Mucosa of rectum (tissue), 2 donors: ENCODE measurements around the gene SH3RF2.
"Not testable (repeated sequence)": the region's sequence is repeated elsewhere in the genome, so short reads cannot be mapped to it uniquely, and the experiment has no call there.

Experiments
- H3K27ac ChIP-seq, 2 donors: one replicate each; pipeline ENCODE4 v1.7.0; 2013; ENCODE audit warnings: inconsistent platforms in 2 of 2, low read depth in 2 of 2, low read length in 2 of 2
- H3K27me3 ChIP-seq, 2 donors: one replicate each; pipeline ENCODE4 v1.7.0; 2013; ENCODE audit warnings: low read length in 2 of 2; ENCODE audit not compliant: control insufficient read depth in 2 of 2, insufficient read depth in 2 of 2
- H3K36me3 ChIP-seq, 2 donors: one replicate each; pipeline ENCODE4 v1.7.0; 2013; ENCODE audit warnings: low read length in 2 of 2; ENCODE audit not compliant: control insufficient read depth in 2 of 2, insufficient read depth in 2 of 2
- H3K4me1 ChIP-seq, 2 donors: one replicate each; pipeline ENCODE4 v1.7.0; 2013; ENCODE audit warnings: low read length in 2 of 2, mild to moderate bottlenecking in 1 of 2; ENCODE audit not compliant: control insufficient read depth in 2 of 2, insufficient read depth in 2 of 2
- H3K4me3 ChIP-seq, 2 donors: one replicate each; pipeline ENCODE4 v1.7.0; 2013; ENCODE audit warnings: low read length in 2 of 2
- H3K9ac ChIP-seq, 2 donors: one replicate each; pipeline ENCODE4 v1.7.0; 2013; ENCODE audit warnings: low read length in 2 of 2, low read depth in 1 of 2, mild to moderate bottlenecking in 1 of 2
- H3K9me3 ChIP-seq, 2 donors: one replicate each; pipeline ENCODE4 v1.7.0; 2013; ENCODE audit warnings: low read length in 2 of 2; ENCODE audit not compliant: control insufficient read depth in 2 of 2
- donor health status: healthy.
- donor health status: Normal muscosa, but diverticular disease.

Gene SH3RF2

DNA sequence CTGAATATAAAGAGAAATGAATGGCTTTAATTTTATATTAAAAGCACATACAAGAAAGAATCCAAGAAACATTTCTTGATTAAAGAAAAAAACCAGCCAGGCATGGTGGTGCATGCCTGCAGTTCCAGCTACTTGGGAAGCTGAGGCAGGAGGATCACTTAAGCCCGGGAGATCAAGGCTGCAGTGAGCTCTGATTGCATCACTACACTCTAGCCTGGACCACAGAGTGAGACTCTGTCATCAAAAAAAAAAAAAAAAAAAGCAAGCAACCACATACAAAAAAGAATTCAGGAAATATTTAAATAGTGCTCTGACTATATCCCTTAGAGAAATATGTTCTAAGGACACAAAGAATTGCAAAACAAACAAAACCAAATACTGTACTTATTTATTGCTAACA, 171.5 kb downstream of the SH3RF2 start:
- peaks cover 4 to 7% of the 10 kb centered on the region in 2 donors for H3K36me3 ChIP-seq
- no peaks in the 10 kb centered on the region for H3K27me3 ChIP-seq
- H3K9me3 ChIP-seq = no peaks in the 10 kb centered on the region
- H3K9ac ChIP-seq = no peak overlapping the region
- no peak overlapping the region for H3K4me3 ChIP-seq
- no peaks in the 10 kb centered on the region for H3K4me1 ChIP-seq
- H3K27ac ChIP-seq = no peak overlapping the region

DNA sequence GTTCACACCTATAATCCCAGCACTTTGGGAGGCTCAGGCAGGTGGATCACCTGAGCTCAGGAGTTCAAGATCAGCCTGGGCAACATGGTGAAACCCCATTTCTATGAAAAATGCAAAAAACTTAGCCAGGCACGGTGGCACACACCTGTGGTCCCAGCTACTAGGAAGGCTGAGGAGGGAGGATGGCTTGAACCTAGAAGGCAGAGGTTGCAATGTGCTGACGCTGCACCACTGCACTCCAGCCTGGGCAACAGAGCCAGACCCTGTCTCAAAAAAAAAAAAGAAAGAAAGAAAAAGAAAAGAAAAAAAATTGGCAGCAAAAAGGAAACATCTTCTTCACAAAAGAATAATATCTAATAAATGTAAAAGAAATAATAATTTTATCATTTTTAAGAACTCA, 172.5 kb downstream of the SH3RF2 start:
- not testable (repeated sequence) for H3K27ac ChIP-seq, H3K4me1 ChIP-seq, H3K4me3 ChIP-seq, H3K9ac ChIP-seq, H3K9me3 ChIP-seq, H3K27me3 ChIP-seq
- H3K36me3 ChIP-seq = peaks cover 4 to 11% of the 10 kb centered on the region in 2 donors

DNA sequence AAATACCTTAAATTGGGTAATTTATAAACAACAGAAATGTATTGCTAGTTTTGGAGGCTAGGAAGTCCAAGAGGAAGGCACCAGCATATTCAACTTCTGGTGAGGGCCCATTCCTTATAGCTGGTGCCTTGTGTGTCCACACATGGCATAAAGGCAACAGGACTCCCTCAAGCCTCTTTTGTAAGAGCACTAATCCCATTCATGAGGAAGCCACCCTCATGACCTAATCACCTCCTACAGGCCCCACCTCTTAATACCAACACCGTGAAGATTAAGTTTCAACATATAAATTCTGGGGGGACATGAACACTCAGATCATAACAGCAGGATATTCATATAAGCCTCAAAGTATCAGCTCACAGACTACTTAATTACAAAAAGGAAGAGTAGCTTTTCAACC, 173.0 kb downstream of the SH3RF2 start:
- Histone ChIP-seq H3K9me3 (no peaks in the 10 kb centered on the region), H3K36me3 (peaks cover 4 to 15% of the 10 kb centered on the region in 2 donors), H3K4me1 (no peaks in the 10 kb centered on the region), H3K27ac (no peak overlapping the region), H3K9ac (no peak overlapping the region), H3K4me3 (no peak overlapping the region), H3K27me3 (no peaks in the 10 kb centered on the region)

DNA sequence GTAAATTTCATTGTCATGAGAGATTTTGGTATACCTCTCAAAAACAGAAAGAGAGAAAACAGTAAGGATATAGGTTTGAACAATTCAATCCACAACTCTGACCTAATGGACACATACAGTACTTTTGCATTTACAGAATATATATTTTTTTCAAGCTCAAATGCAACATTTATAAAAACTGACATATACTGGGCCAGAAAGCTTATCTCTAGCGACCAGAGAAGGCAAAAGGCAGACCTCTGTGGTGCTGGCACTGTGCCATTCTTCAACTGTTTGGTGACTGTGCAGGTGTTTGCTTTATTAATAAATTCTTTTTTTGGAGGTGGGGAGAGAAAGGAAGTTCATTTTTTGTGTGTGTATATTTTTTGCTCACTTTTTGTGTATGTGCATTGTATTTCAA, 175.0 kb downstream of the SH3RF2 start:
- H3K27me3 ChIP-seq = no peaks in the 10 kb centered on the region
- H3K4me1 ChIP-seq = no peaks in the 10 kb centered on the region
- no peak overlapping the region for H3K9ac ChIP-seq
- H3K4me3 ChIP-seq = no peak overlapping the region
- H3K27ac ChIP-seq = no peak overlapping the region
- peaks cover 9 to 18% of the 10 kb centered on the region in 2 donors for H3K36me3 ChIP-seq
- no peaks in the 10 kb centered on the region for H3K9me3 ChIP-seq

DNA sequence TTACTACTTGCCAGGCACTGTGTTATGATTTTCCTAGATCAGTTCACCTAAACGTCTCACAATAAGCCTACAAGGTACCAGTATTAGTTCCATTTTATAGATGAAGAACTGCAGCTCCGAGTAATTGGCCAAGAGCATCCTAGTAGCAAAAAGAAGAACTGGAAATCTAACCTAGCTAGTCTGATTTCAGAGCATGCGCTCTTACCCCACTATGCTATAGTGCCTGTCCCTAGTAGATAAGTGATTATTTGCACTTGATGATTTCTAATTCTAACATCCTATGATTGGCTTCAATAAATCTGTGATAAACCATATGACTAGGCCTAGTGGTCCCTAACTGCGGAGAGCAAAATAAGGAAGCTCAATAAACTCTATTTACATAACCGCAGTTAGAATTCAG, 176.1 kb downstream of the SH3RF2 start:
- H3K36me3 ChIP-seq = peaks cover 13 to 20% of the 10 kb centered on the region in 2 donors
- no peak overlapping the region for H3K4me3 ChIP-seq
- H3K27me3 ChIP-seq = no peaks in the 10 kb centered on the region
- H3K9me3 ChIP-seq = no peaks in the 10 kb centered on the region
- H3K9ac ChIP-seq = no peak overlapping the region
- no peak overlapping the region for H3K27ac ChIP-seq
- H3K4me1 ChIP-seq = no peaks in the 10 kb centered on the region
